HG02840 (cell line): ENCODE data around the gene AKT2.

Experiments
- ATAC-seq: cut with Tn5 transposase; IDR thresholded peaks from one replicate; pipeline ENCODE4 v1.9.1; 2021; ENCODE audit warnings: mild to moderate bottlenecking, moderate library complexity, moderate number of reproducible peaks; ENCODE audit not compliant: unreplicated experiment, low FRiP score

AKT2 gene

DNA sequence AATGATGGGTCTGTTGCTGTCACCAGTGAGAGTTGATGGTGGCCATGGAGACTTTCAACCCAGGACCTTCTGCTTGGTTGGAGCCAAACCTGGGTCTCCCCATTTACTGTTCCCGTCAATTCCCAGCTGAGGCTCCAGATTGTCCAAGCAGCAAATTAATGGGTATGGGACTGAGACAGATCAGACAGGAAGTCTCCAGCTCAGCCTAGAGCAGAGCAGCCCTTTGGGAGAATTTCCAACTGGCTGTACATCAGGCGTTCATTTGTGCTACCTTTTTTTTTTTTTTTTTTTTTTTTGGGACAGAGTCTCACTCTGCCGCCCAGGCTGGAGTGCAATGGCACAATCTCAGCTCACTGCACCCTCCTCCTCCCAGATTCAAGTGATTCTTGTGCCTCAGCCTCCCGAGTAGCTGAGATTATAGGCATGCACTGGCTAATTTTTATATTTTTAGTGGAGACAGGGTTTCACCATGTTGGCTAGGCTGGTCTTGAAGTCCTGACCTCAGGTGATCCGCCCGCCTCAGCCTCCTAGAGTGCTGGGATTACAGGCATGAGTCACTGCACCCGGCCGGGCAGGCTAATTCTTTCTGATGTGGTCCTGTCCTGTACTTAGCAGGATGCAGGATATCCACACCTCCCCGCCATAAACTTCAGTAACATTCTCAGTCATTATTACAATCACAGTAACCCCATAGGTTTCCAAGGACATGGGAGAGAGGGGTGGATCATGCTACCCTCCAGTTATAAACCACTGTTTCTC is 84.6 kb downstream of the AKT2 start:
- no peak for ATAC-seq

DNA sequence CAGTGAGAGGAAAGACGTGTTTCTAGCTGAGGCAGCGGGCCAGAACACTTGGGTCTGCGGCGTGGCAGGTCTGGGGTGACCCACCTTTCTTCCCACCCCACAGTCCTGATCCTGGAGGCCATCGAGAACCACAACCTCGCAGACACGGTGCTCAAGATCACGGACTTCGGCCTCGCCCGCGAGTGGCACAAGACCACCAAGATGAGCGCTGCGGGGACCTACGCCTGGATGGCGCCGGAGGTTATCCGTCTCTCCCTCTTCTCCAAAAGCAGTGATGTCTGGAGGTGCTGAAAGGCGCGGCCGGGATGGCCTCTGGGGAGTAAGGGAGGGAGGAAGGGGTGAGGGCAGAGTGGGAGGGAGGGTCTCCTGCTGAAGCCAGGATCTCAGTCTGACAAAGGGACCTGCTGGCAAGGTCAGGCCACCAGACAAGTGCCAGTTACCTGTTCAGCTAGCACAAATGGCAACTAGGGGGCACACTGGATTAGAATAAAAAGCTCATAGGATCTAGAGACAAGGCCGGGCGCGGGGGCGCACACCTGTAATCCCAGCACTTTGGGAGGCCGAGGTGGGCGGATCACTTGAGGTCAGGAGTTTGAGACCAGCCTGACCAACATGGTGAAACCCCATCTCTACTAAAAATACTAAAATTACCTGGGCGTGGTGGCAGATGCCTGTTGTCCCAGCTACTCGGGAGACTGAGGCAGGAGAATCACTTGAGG is 86.7 kb downstream of the AKT2 start:
- no peak for ATAC-seq

GRCh38 chr19:40193587-40193849 is 91.6 kb downstream of the AKT2 start:
- ATAC-seq, result no peak

DNA sequence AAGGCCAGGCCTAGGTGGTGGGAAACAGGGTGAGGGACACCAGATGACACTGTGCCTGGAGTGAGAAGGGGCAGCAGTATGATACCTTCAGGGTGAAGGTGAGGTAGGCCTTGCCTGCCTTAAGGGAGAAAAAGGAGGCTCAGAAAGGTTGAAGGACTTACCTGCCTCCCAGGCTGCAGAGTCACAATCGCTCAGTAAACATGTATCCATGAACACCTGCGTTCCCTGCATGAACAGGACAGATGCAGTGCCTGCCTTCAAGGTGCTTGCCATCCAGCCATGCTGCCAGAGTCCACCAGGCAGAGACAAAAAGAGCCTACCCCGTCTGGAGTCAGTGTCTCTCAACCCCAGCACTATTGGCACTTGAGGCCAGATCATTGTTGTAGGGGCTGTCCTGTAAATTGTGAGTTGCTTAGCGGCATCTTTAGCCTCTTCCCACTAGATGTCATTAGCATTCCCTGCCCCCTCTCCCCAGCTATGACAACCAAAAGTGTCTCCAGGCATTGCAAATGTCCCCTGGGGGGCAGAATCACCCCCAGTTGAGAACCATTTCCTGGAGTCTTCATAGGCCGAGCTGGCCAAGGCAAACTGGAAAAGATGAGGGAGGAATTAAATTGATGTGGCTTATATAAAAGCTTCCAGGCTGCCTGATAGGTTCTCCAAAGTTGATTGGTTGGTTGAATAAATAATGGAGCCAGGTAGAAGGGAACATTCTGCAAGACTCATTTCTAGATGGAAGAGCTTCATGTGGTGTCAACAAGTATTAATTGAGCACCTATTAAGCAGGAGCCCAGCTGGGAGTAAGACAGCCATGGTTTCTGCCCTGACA is 92.2 kb downstream of the AKT2 start:
- ATAC-seq, result no peak

DNA sequence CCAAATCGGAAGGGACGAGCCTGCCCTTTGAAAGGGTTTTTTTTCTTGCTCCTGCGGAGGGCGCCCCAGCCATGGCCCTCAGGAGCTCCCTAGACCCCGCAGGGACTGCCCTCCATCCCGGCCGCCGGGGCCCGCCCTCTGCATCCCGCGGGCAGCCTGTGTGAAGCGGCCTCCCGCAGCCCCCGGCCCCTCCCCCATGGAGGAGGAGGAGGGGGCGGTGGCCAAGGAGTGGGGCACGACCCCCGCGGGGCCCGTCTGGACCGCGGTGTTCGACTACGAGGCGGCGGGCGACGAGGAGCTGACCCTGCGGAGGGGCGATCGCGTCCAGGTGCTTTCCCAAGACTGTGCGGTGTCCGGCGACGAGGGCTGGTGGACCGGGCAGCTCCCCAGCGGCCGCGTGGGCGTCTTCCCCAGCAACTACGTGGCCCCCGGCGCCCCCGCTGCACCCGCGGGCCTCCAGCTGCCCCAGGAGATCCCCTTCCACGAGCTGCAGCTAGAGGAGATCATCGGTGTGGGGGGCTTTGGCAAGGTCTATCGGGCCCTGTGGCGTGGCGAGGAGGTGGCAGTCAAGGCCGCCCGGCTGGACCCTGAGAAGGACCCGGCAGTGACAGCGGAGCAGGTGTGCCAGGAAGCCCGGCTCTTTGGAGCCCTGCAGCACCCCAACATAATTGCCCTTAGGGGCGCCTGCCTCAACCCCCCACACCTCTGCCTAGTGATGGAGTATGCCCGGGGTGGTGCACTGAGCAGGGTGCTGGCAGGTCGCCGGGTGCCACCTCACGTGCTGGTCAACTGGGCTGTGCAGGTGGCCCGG is 93.1 kb downstream of the AKT2 start:
- ATAC-seq, result peak; percentile 10

- peak; percentile 68 for ATAC-seq
These were observed 94.0 kb downstream of the AKT2 start, which contains the start of gene MAP3K10 for GRCh38 chr19:40190891-40191835. TSS of gene MAP3K10 (plus strand) at chr19:40191426. CDS start at chr19:40192032, 606 bp downstream.

DNA sequence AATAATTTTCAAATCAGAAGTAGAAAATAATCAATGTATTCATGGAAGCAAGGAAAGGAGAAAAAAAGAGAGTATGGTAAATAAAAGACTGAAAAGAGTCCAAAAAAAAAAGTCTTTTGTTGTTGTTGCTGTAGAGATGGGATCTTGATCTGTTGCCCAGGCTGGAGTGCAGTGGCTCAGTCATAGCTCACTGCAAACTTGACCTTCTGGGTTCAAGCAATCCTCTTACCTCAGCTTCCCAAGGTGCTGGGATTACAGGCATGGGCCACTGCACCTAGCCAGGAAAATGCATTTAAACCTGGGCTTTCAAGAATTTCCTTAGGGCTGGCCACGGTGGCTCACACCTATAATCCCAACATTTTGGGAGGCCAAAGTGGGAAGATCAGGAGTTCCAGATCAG is 100.9 kb downstream of the AKT2 start:
- no peak for ATAC-seq
